Bronchial epithelial cell (primary cell): ENCODE results near the gene MBTD1. TPM values are rescaled to one million over a fixed set of nuclear protein-coding genes. Genes with fewer than 3 reads are reported as not detected.

ENCODE experiments used
- DNase-seq: peaks from one replicate; pipeline ENCODE4 v3.0.0-alpha.2; 2010; ENCODE audit warnings: low read depth
- FAIRE-seq: peaks from 2 replicates; lab custom pipeline; 2011; peaks lifted over from hg19 to GRCh38; lab: Jason Lieb, UNC
- H3K27me3 ChIP-seq: 2 replicates; pipeline ENCODE4 v1.5.1; 2011; ENCODE audit warnings: low read length; ENCODE audit not compliant: control insufficient read depth, insufficient read depth
- H3K36me3 ChIP-seq: 2 replicates; pipeline ENCODE4 v1.5.1; 2011; ENCODE audit warnings: low read length; ENCODE audit not compliant: control insufficient read depth, insufficient read depth
- H3K4me3 ChIP-seq: 2 replicates; pipeline ENCODE4 v1.5.1; 2011; ENCODE audit warnings: mild to moderate bottlenecking, low read depth, low read length, control low read depth
- CTCF ChIP-seq: IDR thresholded peaks from 2 replicates; pipeline ENCODE4 v1.5.1; 2011; ENCODE audit warnings: mild to moderate bottlenecking, moderate library complexity, low read length, control low read depth, inconsistent platforms; ENCODE audit not compliant: insufficient read depth, severe bottlenecking
- total RNA-seq: library from RNA; depleted of rRNA; stranded (reverse); fragments of >200 nt; gene quantifications from 2 replicates; pipeline ENCODE4 v1.2.1, GENCODE V29; 2014

Gene MBTD1
- total RNA-seq, 1 donor from 2014 or later = 10.5 TPM

GRCh38 chr17:51191895-51192294, 68.0 kb downstream of the MBTD1 start:
- TF ChIP-seq CTCF = no peak
- H3K36me3 ChIP-seq = peaks cover 6% of the 10 kb centered on the region
- FAIRE-seq (no peak), DNase-seq (no peak)
- no peak overlapping the region for H3K4me3 ChIP-seq
- no peaks in the 10 kb centered on the region for H3K27me3 ChIP-seq

DNA sequence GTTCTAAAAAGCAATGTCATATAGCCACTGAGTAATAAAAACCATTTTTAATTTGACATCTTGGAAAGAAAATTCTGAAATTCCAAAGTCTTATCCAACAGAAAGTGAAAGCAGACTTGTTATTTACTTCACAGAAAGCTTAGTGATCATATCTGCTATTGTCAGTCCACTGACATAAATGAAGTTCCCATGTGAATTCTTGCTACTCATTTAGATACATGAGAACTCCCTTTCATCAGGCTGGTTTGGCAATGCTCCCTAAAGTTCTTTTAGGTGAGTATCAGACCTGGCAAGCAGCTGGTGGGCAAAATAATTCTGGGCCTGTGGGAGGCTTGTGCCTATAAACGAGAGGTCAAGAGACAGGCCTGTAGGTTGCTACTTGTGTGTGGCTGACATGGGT, 70.2 kb downstream of the MBTD1 start:
- Histone ChIP-seq H3K36me3 (peaks cover 9% of the 10 kb centered on the region), H3K27me3 (no peaks in the 10 kb centered on the region), H3K4me3 (no peak overlapping the region)
- DNase-seq = no peak
- TF ChIP-seq CTCF = no peak
- FAIRE-seq = no peak

GRCh38 chr17:51189162-51189561, 70.7 kb downstream of the MBTD1 start:
- Histone ChIP-seq H3K27me3 (no peaks in the 10 kb centered on the region), H3K4me3 (no peak overlapping the region), H3K36me3 (peaks cover 12% of the 10 kb centered on the region)
- no peak for TF ChIP-seq CTCF
- FAIRE-seq (no peak), DNase-seq (no peak)

DNA sequence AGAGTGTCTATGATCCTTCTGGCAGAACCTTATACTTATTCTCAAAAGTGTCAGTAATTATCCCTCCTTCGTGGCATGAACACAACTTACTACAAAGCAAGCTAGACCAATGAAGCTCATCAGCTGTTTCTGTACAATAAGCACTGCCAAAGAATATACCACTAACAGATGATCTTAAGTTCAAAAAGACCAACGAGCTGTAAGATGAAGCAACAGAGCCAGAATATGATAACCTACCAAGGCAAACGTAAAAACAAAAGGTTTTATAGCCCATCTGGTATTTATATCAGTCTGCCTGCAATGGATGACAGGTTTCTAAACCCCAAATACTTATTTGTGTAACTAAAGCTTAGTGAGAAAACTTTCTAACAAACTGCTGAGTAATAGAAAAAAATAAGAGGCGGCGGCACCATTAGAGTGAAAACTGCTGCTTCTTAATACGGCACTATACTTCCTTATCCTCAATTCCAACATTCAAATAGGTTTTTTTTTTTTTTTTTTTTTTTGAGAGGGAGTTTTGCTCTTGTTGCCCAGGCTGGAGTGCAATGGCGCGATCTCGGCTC, 71.5 kb downstream of the MBTD1 start:
- no peak for FAIRE-seq
- Histone ChIP-seq H3K36me3 (peaks cover 12% of the 10 kb centered on the region), H3K4me3 (no peak overlapping the region), H3K27me3 (no peaks in the 10 kb centered on the region)
- no peak for DNase-seq
- no peak for TF ChIP-seq CTCF

GRCh38 chr17:51185763-51186332, 74.0 kb downstream of the MBTD1 start:
- H3K4me3 ChIP-seq = no peak overlapping the region
- TF ChIP-seq CTCF = no peak
- FAIRE-seq = no peak
- DNase-seq = peak; percentile 12
- no peaks in the 10 kb centered on the region for H3K27me3 ChIP-seq
- H3K36me3 ChIP-seq = peaks cover 10% of the 10 kb centered on the region

- Histone ChIP-seq H3K27me3 (no peaks in the 10 kb centered on the region), H3K36me3 (peaks cover 10% of the 10 kb centered on the region), H3K4me3 (no peak overlapping the region)
- DNase-seq (no peak), FAIRE-seq (no peak)
- no peak for TF ChIP-seq CTCF
Measured at GRCh38 chr17:51184124-51184523, 75.7 kb downstream of the MBTD1 start.
